Hepatocyte (in vitro differentiated cells): ENCODE measurements around the gene TMIGD3. TPM values are rescaled to one million over a fixed set of nuclear protein-coding genes. Genes with fewer than 3 reads are reported as not detected.
A peak's percentile ranks its signal among the peaks of the same experiment; 100 is the strongest.

Experiments used
- DNase-seq: peaks from one replicate; pipeline ENCODE4 v3.0.0-alpha.2; 2016; ENCODE audit warnings: low spot score
- H2AFZ ChIP-seq: fragments of 200-600 bp; sonication (generic); 2 replicates; pipeline ENCODE4 v1.6.0; 2016; ENCODE audit warnings: antibody characterized with exemption, mild to moderate bottlenecking
- H3K27ac ChIP-seq: fragments of 200-600 bp; sonication (generic); 2 replicates; pipeline ENCODE4 v1.5.1; 2016; ENCODE audit warnings: mild to moderate bottlenecking
- H3K27me3 ChIP-seq: fragments of 200-600 bp; sonication (generic); 2 replicates; pipeline ENCODE4 v1.6.1; 2016
- H3K36me3 ChIP-seq: fragments of 200-600 bp; sonication (generic); replicated peaks from 2 replicates; pipeline ENCODE4 v1.5.1; 2016; ENCODE audit warnings: low read depth; ENCODE audit not compliant: insufficient read depth
- H3K4me1 ChIP-seq: fragments of 200-600 bp; sonication (generic); 2 replicates; pipeline ENCODE4 v1.5.1; 2016; ENCODE audit warnings: mild to moderate bottlenecking, moderate library complexity; ENCODE audit not compliant: insufficient read depth
- H3K4me2 ChIP-seq: fragments of 200-600 bp; sonication (generic); 2 replicates; pipeline ENCODE4 v1.6.0; 2016
- H3K4me3 ChIP-seq: fragments of 200-600 bp; sonication (generic); 2 replicates; pipeline ENCODE4 v1.5.1; 2016; ENCODE audit warnings: mild to moderate bottlenecking
- H3K79me2 ChIP-seq: fragments of 200-600 bp; sonication (generic); 2 replicates; pipeline ENCODE4 v1.6.0; 2017; ENCODE audit warnings: mild to moderate bottlenecking
- H3K9me2 ChIP-seq: fragments of 200-600 bp; sonication (generic); replicated peaks from 2 replicates; pipeline ENCODE4 v1.6.0; 2017; ENCODE audit warnings: mild to moderate bottlenecking; ENCODE audit not compliant: insufficient read depth
- H3K9me3 ChIP-seq: fragments of 200-600 bp; sonication (generic); 2 replicates; pipeline ENCODE4 v1.5.1; 2016; ENCODE audit warnings: low read depth, mild to moderate bottlenecking
- H4K20me1 ChIP-seq: fragments of 200-600 bp; sonication (generic); 2 replicates; pipeline ENCODE4 v1.6.0; 2016; ENCODE audit warnings: mild to moderate bottlenecking; ENCODE audit not compliant: insufficient read depth, poor library complexity, severe bottlenecking
- CTCF ChIP-seq: fragments of 200-600 bp; sonication (generic); IDR thresholded peaks from 2 replicates; pipeline ENCODE4 v1.5.1; 2016; ENCODE audit warnings: antibody characterized with exemption, mild to moderate bottlenecking; ENCODE audit not compliant: poor library complexity
- EZH2 ChIP-seq: fragments of 200-600 bp; sonication (generic); IDR thresholded peaks from 2 replicates; pipeline ENCODE4 v1.6.1; 2016; ENCODE audit warnings: antibody characterized with exemption, mild to moderate bottlenecking, borderline replicate concordance
- EZH2phosphoT487 ChIP-seq: fragments of 200-600 bp; sonication (generic); IDR thresholded peaks from one replicate; pipeline ENCODE4 v1.6.1; 2018; ENCODE audit warnings: antibody characterized with exemption, mild to moderate bottlenecking, low read depth, moderate library complexity; ENCODE audit not compliant: unreplicated experiment, severe bottlenecking
- WGBS: methylation state at CpG from one replicate; pipeline ENCODE4 v1.1.6; 2016; ENCODE audit warnings: low lambda C conversion rate; ENCODE audit errors: missing lambda C conversion rate; 5-methylcytosine and 5-hydroxymethylcytosine counted together
- polyA plus RNA-seq: library from polyadenylated mRNA; unstranded; fragments of >200 nt; fragmentation: Nextera tagmentation; extraction: Ambion mirVana; gene quantifications from 2 replicates; pipeline ENCODE4 v1.2.1, GENCODE V29; 2016
- total RNA-seq: library from RNA; depleted of rRNA; stranded (reverse); fragments of >200 nt; gene quantifications from 2 replicates; pipeline ENCODE4 v1.2.3, GENCODE V29; 2014

The TMIGD3 gene
- total and polyA plus RNA-seq, 2 experiments from 2014 or later: 5.2 to 6.5 TPM

DNA sequence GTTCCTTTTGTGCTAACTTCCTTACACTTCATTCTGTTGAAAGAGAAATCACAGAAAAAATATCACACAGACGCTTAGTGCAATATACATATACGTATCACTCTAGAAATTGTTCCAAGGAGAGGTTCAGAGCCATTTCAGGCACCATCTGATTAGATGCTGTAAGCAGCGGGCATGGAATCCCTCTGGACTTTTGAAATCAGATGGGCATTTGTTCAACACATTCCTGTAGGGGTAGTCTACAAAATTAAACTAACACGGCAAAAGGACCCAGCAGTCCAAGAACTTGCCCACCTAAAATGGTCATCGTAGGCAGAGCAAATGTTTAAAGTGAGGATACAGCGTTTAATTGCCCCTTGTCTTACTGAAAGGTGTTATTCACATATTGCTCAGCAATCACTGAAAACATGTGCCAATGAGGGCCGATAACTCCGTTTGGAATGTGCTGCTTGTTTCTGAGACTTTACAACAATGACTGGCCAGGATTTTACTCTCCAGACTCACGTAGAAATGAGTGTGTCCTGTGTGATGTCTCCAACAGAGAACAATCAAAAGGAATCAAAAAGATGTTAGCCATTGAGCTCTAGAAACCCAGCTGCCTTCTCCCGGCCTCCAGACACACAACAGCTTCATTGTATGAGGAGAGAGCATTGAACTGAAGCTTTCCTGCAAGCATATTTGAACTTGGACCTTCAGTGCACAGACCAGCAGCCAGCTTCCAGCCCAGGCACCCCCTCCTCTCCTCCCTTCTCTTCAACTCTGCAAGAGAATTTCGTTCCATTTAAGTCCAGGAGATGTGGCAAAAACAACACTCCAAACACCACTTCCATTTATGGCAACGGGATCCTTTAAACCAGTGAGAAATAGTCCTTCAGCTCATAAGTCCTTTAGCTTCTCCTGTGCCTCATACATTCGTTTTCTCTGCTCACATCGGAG, 32.1 kb upstream of the TMIGD3 start:
- peak overlapping the region; percentile 6 for H3K4me2 ChIP-seq

DNA sequence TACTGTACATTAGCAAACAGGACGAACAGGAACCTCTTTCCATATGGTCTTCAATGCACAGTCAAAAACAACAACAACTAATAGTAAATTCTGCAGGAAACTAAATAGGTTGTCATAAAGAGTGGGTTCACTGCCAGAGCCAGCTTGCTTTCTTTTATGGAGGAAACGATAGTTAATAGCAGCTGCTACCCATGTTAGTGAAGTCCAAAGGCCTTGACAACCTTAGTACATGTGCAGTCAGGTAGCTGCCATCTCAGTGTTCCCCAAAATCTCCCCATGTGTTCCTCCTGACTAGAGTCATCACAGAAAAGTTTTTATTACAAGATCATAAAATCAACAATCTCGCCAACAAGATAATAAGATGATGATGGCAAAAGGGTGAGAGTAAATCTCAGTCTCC, 16.6 kb upstream of the TMIGD3 start:
- H3K36me3 ChIP-seq: no peaks in the 10 kb centered on the region
- no peaks in the 10 kb centered on the region for H3K4me1 ChIP-seq
- TF ChIP-seq EZH2: no peak
- TF ChIP-seq EZH2phosphoT487: no peak
- TF ChIP-seq CTCF: no peak
- no peaks in the 10 kb centered on the region for H3K9me2 ChIP-seq
- no peak overlapping the region for H2AFZ ChIP-seq
- no peaks in the 10 kb centered on the region for H3K27me3 ChIP-seq
- H3K4me3 ChIP-seq: no peak overlapping the region
- no peaks in the 10 kb centered on the region for H4K20me1 ChIP-seq
- no peak overlapping the region for H3K4me2 ChIP-seq
- H3K27ac ChIP-seq: no peak overlapping the region
- H3K79me2 ChIP-seq: no peaks in the 10 kb centered on the region
- no peak for DNase-seq
- WGBS: 78% methylated on average over 3 of the region's 3 CpGs
- H3K9me3 ChIP-seq: no peaks in the 10 kb centered on the region

More for the DNA sequence above, 32.1 kb upstream of the TMIGD3 start:
- 63% methylated on average over 14 of the region's 14 CpGs for WGBS
- peak overlapping the region; percentile 22 for H2AFZ ChIP-seq
- H3K79me2 ChIP-seq: no peaks in the 10 kb centered on the region
- H4K20me1 ChIP-seq: no peaks in the 10 kb centered on the region
- no peaks in the 10 kb centered on the region for H3K9me2 ChIP-seq
- H3K9me3 ChIP-seq: no peaks in the 10 kb centered on the region
- H3K4me3 ChIP-seq: no peak overlapping the region
- H3K36me3 ChIP-seq: no peaks in the 10 kb centered on the region
- no peak for DNase-seq
- no peaks in the 10 kb centered on the region for H3K27me3 ChIP-seq
- TF ChIP-seq CTCF (no peak), EZH2 (no peak), EZH2phosphoT487 (no peak)
- H3K4me1 ChIP-seq: no peaks in the 10 kb centered on the region
- H3K27ac ChIP-seq: peak overlapping the region; percentile 36

GRCh38 chr1:111517469-111518225, 14.2 kb upstream of the TMIGD3 start:
- TF ChIP-seq EZH2phosphoT487 (no peak), CTCF (no peak), EZH2 (no peak)
- DNase-seq: no peak
- Histone ChIP-seq H3K9me3 (no peaks in the 10 kb centered on the region), H3K4me1 (no peaks in the 10 kb centered on the region), H3K4me3 (no peak overlapping the region), H2AFZ (no peak overlapping the region), H4K20me1 (no peaks in the 10 kb centered on the region), H3K9me2 (no peaks in the 10 kb centered on the region), H3K36me3 (no peaks in the 10 kb centered on the region), H3K79me2 (no peaks in the 10 kb centered on the region), H3K27ac (no peak overlapping the region), H3K27me3 (no peaks in the 10 kb centered on the region), H3K4me2 (no peak overlapping the region)
- WGBS: 88% methylated on average over 1 of the region's 1 CpG
